Small intestine (tissue), 7 donors: ENCODE measurements around the gene TDO2. TPM values are rescaled to one million over a fixed set of nuclear protein-coding genes. Genes with fewer than 3 reads are reported as not detected.
"Not testable (repeated sequence)": the region's sequence is repeated elsewhere in the genome, so short reads cannot be mapped to it uniquely, and the experiment has no call there.

Experiments
- DNase-seq, 2 donors: peaks; one replicate each; pipeline versions ENCODE4 v3.0.0 to v3.0.0-alpha.2; 2013
- FAIRE-seq: peaks from 2 replicates; lab custom pipeline; 2012; peaks lifted over from hg19 to GRCh38; lab: Jason Lieb, UNC
- H3K27ac ChIP-seq, 3 donors: one replicate each; pipeline ENCODE4 v1.5.1; 2013; ENCODE audit warnings: low read length in 2 of 3, mild to moderate bottlenecking in 2 of 3, control low read depth in 1 of 3, inconsistent platforms in 1 of 3, low read depth in 1 of 3, moderate library complexity in 1 of 3
- H3K27me3 ChIP-seq, 3 donors: one replicate each; pipeline ENCODE4 v1.6.1; 2013; ENCODE audit warnings: low read length in 3 of 3, inconsistent platforms in 1 of 3; ENCODE audit not compliant: control insufficient read depth in 3 of 3, insufficient read depth in 3 of 3
- H3K36me3 ChIP-seq, 3 donors: one replicate each; pipeline ENCODE4 v1.6.1; 2013; ENCODE audit warnings: low read length in 3 of 3, inconsistent platforms in 1 of 3, low read depth in 1 of 3, mild to moderate bottlenecking in 1 of 3, moderate library complexity in 1 of 3; ENCODE audit not compliant: control insufficient read depth in 3 of 3, insufficient read depth in 2 of 3
- H3K4me1 ChIP-seq, 3 donors: one replicate each; pipeline ENCODE4 v1.6.1; 2013; ENCODE audit warnings: low read length in 2 of 3, inconsistent platforms in 1 of 3, low read depth in 1 of 3, mild to moderate bottlenecking in 1 of 3, moderate library complexity in 1 of 3; ENCODE audit not compliant: control insufficient read depth in 3 of 3, insufficient read depth in 2 of 3
- H3K4me3 ChIP-seq, 3 donors: one replicate each; pipeline ENCODE4 v1.5.1; 2013; ENCODE audit warnings: low read length in 3 of 3, control low read depth in 1 of 3, inconsistent platforms in 1 of 3, low read depth in 1 of 3, mild to moderate bottlenecking in 1 of 3, moderate library complexity in 1 of 3
- H3K9me3 ChIP-seq, 2 donors: one replicate each; pipeline ENCODE4 v1.6.1; 2013; ENCODE audit warnings: low read depth in 1 of 2, low read length in 1 of 2; ENCODE audit not compliant: control insufficient read depth in 2 of 2, insufficient read depth in 1 of 2
- WGBS, 3 donors: extraction: QIAGEN DNeasy Blood & Tissue Kit; methylation state at CpG; one replicate each; pipeline ENCODE4 v1.1.7; 2013; 5-methylcytosine and 5-hydroxymethylcytosine counted together
- polyA plus RNA-seq, 4 donors: library from polyadenylated mRNA; stranded (reverse) in 3 of 4; unstranded in 1 of 4; fragments of 200-250 nt in 3 of 4; fragments of 120-200 nt in 1 of 4; gene quantifications; one replicate each; pipeline versions ENCODE4 v1.2.1 to v1.2.3, GENCODE V29; 2013
- donor health status: healthy with polysubstance abuse.
- donor health status: control.
- donor health status: control.
- donor health status: Bipolar disorder and iron deficiency.
- donor health status: healthy.

The TDO2 gene
- polyA plus RNA-seq, 4 donors: 0.75 to 22.3 (median 2.2) TPM

DNA sequence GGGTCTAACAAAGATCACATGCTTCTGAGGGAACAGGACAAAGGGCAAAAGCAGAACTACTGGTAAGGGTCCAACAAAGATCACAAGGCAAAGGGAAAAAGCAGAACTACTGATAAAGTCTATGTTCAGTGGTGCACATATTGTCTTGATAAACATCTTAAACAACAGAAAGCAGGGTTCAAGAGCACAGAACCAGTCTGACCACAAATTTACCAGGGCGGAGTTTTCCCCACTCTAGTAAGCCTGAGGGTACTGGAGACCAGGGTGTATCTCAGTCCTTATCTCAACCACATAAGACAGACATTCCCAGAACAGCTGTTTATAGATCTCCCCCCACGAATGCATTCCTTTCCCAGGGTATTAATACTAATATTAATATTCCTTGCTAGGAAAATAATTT lies 5.1 kb upstream of the TDO2 start:
- not testable (repeated sequence) for H3K27ac ChIP-seq, H3K9me3 ChIP-seq, DNase-seq, FAIRE-seq, H3K27me3 ChIP-seq, H3K36me3 ChIP-seq, H3K4me3 ChIP-seq, H3K4me1 ChIP-seq
- WGBS, 3 donors: 85 to 89% (median 87%) methylated on average over 2 of the region's 2 CpGs

DNA sequence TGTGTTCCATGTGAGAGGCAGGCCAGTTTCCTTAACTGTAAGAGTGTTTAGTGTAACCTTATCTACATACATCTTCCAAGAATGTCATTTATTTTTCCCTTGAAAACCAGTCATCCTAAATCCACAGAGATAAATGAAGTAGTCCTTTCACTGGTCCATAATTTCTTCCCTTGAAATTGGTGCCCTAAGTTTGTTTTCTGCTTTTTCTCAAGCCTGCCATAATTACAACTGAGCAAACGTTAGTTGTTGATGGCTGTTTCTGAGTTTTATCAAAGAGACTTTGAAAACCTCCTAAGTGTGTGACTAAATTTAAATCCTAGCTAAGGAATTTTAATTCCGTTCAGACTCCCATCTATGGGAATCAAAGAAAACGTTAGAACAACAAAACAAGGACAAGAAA lies 3.6 kb upstream of the TDO2 start:
- no peaks in the 10 kb centered on the region for H3K27me3 ChIP-seq
- DNase-seq (peak in 1 of 2 donors; percentile 52), FAIRE-seq (no peak)
- H3K27ac ChIP-seq: peak overlapping the region in 1 of 3 donors; percentile 0
- peaks cover 0 to 8% (median 2%) of the 10 kb centered on the region in 3 donors for H3K4me1 ChIP-seq
- H3K9me3 ChIP-seq: peaks cover 0 to 10% of the 10 kb centered on the region in 2 donors
- H3K36me3 ChIP-seq: no peaks in the 10 kb centered on the region
- 7 to 11% (median 10%) methylated on average over 3 of the region's 3 CpGs for WGBS, 3 donors
- no peak overlapping the region for H3K4me3 ChIP-seq

DNA sequence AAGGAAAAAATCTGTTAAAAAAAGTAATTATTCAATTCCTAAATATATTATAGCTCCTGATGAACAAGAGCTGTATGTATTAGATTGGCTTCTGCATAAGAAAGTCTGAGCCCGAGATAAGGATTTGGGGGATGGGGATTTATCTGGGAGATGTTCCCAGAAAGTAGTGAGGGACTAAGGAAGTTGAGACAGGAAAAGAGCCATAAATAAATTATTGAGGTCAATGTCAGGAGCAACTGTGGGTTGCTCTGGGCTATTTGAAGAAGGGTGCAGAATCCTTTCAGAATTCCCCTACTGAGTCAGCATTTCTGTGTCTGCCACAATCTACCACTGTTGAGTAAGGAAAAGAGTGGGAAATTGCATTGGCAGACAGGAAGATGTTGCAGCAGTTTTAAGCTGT lies 3.1 kb upstream of the TDO2 start:
- DNase-seq (peak in 1 of 2 donors; percentile 48), FAIRE-seq (no peak)
- no peaks in the 10 kb centered on the region for H3K27me3 ChIP-seq
- peaks cover 0 to 10% of the 10 kb centered on the region in 2 donors for H3K9me3 ChIP-seq
- WGBS, 3 donors: 32 to 40% (median 39%) methylated on average over 1 of the region's 1 CpG
- H3K4me1 ChIP-seq: peaks cover 0 to 11% (median 2%) of the 10 kb centered on the region in 3 donors
- no peaks in the 10 kb centered on the region for H3K36me3 ChIP-seq
- H3K27ac ChIP-seq: no peak overlapping the region
- no peak overlapping the region for H3K4me3 ChIP-seq

DNA sequence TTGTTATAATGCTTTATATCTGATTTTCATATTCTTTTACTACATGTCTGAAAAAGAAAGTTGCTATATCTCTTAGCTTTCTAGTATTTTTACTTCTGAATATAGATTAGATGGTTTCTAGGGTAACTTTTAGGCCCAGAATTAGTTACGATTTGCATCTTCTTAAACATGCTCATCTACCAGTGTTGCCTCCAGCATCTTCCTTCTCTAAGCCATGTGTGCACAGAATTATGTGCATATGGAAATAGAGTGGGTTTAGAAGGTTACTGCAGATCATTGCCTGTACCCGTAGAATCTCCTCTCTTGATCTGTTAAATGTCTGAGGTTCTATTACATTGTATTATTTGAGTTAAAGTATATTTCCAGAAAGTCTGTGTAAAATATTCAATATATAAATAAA lies 2.5 kb upstream of the TDO2 start:
- no peaks in the 10 kb centered on the region for H3K36me3 ChIP-seq
- H3K27ac ChIP-seq: no peak overlapping the region
- no peak overlapping the region for H3K4me3 ChIP-seq
- H3K27me3 ChIP-seq: no peaks in the 10 kb centered on the region
- WGBS, 3 donors: 83 to 95% (median 89%) methylated on average over 2 of the region's 2 CpGs
- H3K9me3 ChIP-seq: peaks cover 0 to 10% of the 10 kb centered on the region in 2 donors
- DNase-seq (no peak), FAIRE-seq (no peak)
- H3K4me1 ChIP-seq: peaks cover 0 to 14% (median 2%) of the 10 kb centered on the region in 3 donors

DNA sequence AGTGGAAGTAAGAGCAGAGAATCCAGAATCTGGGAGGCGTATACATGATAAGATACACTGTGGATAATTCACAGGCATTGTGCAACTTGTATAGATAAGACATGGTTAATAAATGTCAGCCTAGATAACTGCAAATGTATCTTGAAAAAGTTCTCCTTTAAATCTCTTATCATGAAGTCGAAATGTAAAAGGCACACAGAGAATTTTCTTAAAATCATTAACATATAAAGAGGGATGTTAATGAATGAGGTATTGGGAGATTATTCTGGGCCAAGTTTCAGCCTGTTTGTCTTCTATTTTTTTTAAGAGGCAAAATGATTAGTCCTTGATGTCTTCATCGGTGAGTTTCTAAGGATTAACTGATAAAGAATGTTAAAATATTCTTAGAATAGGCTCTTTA lies 835 bp downstream of the TDO2 start:
- no peak overlapping the region for H3K27ac ChIP-seq
- peaks cover 0 to 22% (median 4%) of the 10 kb centered on the region in 3 donors for H3K4me1 ChIP-seq
- H3K9me3 ChIP-seq: no peaks in the 10 kb centered on the region
- DNase-seq (peak; percentile 15 to 45), FAIRE-seq (no peak)
- H3K36me3 ChIP-seq: no peaks in the 10 kb centered on the region
- 13 to 44% (median 27%) methylated on average over 3 of the region's 3 CpGs for WGBS, 3 donors
- H3K27me3 ChIP-seq: no peaks in the 10 kb centered on the region
- H3K4me3 ChIP-seq: no peak overlapping the region

DNA sequence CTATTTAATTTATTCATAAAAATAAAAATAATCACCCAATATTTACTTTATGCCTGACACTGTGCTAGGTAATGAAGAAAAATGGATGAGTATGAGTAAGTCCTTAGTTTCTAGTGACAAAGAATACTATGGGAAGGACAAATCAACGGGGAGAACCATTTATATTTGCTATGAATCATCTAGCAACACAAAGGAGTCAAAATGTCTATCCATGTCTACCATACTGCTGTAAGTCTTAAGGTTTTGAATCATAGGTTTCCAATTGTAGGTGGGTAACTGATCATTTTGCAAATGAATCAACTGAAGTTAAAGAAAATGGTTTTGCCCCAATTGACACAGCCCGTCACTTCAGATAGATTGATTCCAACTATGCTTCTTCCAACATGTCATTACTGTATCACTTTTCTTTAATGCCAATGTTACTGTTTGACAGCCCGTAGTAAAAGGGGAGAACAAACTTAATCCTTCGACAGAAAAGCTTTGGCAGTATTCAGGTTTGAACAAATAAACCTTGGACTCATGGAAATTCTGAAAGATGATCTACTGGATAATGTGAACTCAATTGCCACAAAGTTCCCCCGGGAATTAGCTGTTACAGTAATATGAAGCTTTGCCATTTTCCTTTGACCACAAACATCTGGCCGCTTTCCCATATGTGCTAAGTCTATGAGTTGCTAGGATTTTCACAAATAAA lies 3.2 kb downstream of the TDO2 start:
- 49 to 58% (median 50%) methylated on average over 6 of the region's 6 CpGs for WGBS, 3 donors
- no peaks in the 10 kb centered on the region for H3K36me3 ChIP-seq

DNA sequence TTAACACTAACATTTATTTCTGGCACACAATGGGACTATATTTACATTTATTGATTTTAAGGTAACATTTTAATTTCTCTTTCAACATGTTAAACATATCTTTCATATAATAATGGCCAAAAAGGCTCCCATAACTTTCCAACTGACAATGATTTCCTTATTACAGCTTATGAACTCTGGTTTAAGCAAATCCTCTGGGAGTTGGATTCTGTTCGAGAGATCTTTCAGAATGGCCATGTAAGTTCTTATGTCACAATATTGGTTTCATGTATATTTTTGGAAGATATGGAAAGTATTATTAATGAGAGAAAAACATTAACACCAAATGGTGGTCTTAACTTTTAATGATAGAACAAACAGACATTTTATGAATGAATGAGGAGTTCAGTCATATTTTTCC lies 4.1 kb downstream of the TDO2 start:
- no peak for FAIRE-seq

More for the DNA sequence above, 3.2 kb downstream of the TDO2 start:
- Histone ChIP-seq H3K4me3 (no peak overlapping the region), H3K27ac (no peak overlapping the region), H3K9me3 (no peaks in the 10 kb centered on the region), H3K27me3 (no peaks in the 10 kb centered on the region), H3K4me1 (peaks cover 0 to 14% (median 2%) of the 10 kb centered on the region in 3 donors)
- FAIRE-seq (no peak), DNase-seq (peak in 1 of 2 donors; percentile 32)

DNA sequence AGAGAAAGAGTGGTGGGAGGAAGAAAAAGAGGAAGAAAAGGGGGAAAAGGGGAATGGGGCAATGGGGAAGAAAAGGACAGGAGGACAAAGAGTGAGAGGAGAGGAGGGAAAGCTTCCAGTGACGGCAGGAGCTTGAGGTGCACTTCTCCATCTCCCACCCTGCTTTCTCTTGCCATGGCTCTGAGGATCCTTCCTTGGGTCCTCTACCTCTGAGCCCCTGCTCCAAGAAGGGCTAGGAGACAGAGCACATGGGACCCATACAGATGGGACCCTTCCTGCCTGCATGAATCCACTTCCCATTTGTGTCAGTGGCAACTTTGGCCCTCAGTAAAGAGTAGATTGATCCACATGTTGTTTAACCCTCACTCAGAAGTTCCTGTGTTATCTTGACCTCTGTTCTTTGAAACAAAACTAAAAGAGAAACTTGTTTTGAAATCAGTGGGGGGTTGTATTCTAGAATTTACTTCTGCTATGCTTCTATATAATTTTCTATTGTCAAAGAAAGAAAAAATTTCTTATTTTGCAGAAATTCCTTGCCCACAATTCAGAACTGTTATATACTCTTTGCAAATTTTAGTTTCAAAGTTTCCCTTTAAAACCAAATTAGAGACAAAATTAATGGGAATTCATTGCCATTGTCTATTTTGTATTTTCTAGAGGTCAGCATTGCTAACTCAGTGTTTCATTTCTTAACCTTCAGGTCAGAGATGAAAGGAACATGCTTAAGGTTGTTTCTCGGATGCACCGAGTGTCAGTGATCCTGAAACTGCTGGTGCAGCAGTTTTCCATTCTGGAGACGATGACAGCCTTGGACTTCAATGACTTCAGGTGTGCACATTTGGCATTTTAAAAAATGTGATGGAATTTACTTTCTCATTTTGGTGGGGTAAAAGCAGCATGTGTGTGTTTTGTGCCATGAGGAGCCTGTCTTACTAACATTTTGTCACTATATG lies 5.0 kb downstream of the TDO2 start:
- DNase-seq: peak in 1 of 2 donors; percentile 42
- no peak for FAIRE-seq

More for the DNA sequence above, 4.1 kb downstream of the TDO2 start:
- Histone ChIP-seq H3K9me3 (no peaks in the 10 kb centered on the region), H3K36me3 (no peaks in the 10 kb centered on the region), H3K4me1 (peaks cover 0 to 14% (median 2%) of the 10 kb centered on the region in 3 donors), H3K27me3 (no peaks in the 10 kb centered on the region), H3K27ac (no peak overlapping the region), H3K4me3 (no peak overlapping the region)
- no peak for DNase-seq
- 77 to 90% (median 82%) methylated on average over 1 of the region's 1 CpG for WGBS, 3 donors

More for the DNA sequence above, 5.0 kb downstream of the TDO2 start:
- peak overlapping the region in 1 of 3 donors; percentile 37 for H3K27ac ChIP-seq
- no peaks in the 10 kb centered on the region for H3K27me3 ChIP-seq
- H3K9me3 ChIP-seq: no peaks in the 10 kb centered on the region
- H3K4me3 ChIP-seq: no peak overlapping the region
- H3K4me1 ChIP-seq: peaks cover 0 to 14% (median 2%) of the 10 kb centered on the region in 3 donors
- WGBS, 3 donors: 79 to 85% (median 83%) methylated on average over 4 of the region's 4 CpGs
- no peaks in the 10 kb centered on the region for H3K36me3 ChIP-seq
